ENCODE data around the gene C19orf85. TPM values are rescaled to one million over a fixed set of nuclear protein-coding genes. Genes with fewer than 3 reads are reported as not detected.

The C19orf85 gene
- total RNA-seq, 1 donor from 2014 or later = not detected

Other genes with a start within 250 kb of the C19orf85 start
- gene TMEM86B, start 236.0 kb downstream of the C19orf85 start, total RNA-seq = 4.9 and 5.8 TPM in 2 replicates
- 71.2 and 73.1 TPM in 2 replicates for gene PPP6R1, start 205.7 kb downstream of the C19orf85 start, total RNA-seq
- gene HSPBP1, start 184.6 kb downstream of the C19orf85 start, total RNA-seq = 53.8 and 54.7 TPM in 2 replicates
- gene BRSK1, start 180.8 kb downstream of the C19orf85 start, total RNA-seq = 50.0 and 50.7 TPM in 2 replicates
- gene TMEM150B, start 139.4 kb downstream of the C19orf85 start, total RNA-seq = not detected in 2 replicates
- 32.9 and 35.2 TPM in 2 replicates for gene KMT5C, start 124.9 kb downstream of the C19orf85 start, total RNA-seq
- 0.16 TPM in 1 of 2 replicates, not detected in the other for gene COX6B2, start 110.0 kb downstream of the C19orf85 start, total RNA-seq
- not detected in 2 replicates for gene GARIN5B, start 101.5 kb downstream of the C19orf85 start, total RNA-seq
- 0.56 and 0.59 TPM in 2 replicates for gene IL11, start 94.3 kb downstream of the C19orf85 start, total RNA-seq
- not detected in 2 replicates for gene TMEM190, start 87.9 kb downstream of the C19orf85 start, total RNA-seq
- gene TMEM238, start 80.5 kb downstream of the C19orf85 start, total RNA-seq = 0.40 and 0.71 TPM in 2 replicates
- 1,888 and 1,936 TPM in 2 replicates for gene RPL28, start 78.8 kb downstream of the C19orf85 start, total RNA-seq
- gene UBE2S, start 57.0 kb downstream of the C19orf85 start, total RNA-seq = 243 and 269 TPM in 2 replicates
- gene SHISA7, start 21.5 kb downstream of the C19orf85 start, total RNA-seq = 0.54 and 0.59 TPM in 2 replicates
- 34.3 and 36.7 TPM in 2 replicates for gene ISOC2, start 3.1 kb downstream of the C19orf85 start, total RNA-seq
- 14.8 and 15.0 TPM in 2 replicates for gene ZNF628, start 11.9 kb upstream of the C19orf85 start, total RNA-seq
- gene NAT14, start 20.4 kb upstream of the C19orf85 start, total RNA-seq = 81.1 and 87.9 TPM in 2 replicates
- 1.3 and 1.5 TPM in 2 replicates for gene SSC5D, start 23.7 kb upstream of the C19orf85 start, total RNA-seq
- gene SBK2, start 72.4 kb upstream of the C19orf85 start, total RNA-seq = not detected in 2 replicates
- 0.39 and 0.68 TPM in 2 replicates for gene SBK3, start 80.8 kb upstream of the C19orf85 start, total RNA-seq
- 28.2 and 29.1 TPM in 2 replicates for gene ZNF579, start 116.1 kb upstream of the C19orf85 start, total RNA-seq
- gene FIZ1, start 134.8 kb upstream of the C19orf85 start, total RNA-seq = 31.6 and 31.8 TPM in 2 replicates
- 6.1 and 6.7 TPM in 2 replicates for gene ZNF524, start 135.5 kb upstream of the C19orf85 start, total RNA-seq
- gene ZNF865, start 140.9 kb upstream of the C19orf85 start, total RNA-seq = 20.3 TPM in 2 replicates
- gene ZNF784, start 159.8 kb upstream of the C19orf85 start, total RNA-seq = 11.0 and 12.4 TPM in 2 replicates
- 39.1 and 41.8 TPM in 2 replicates for gene ZNF580, start 176.3 kb upstream of the C19orf85 start, total RNA-seq
- gene ZNF581, start 178.9 kb upstream of the C19orf85 start, total RNA-seq = 40.8 and 41.9 TPM in 2 replicates
- gene CCDC106, start 183.5 kb upstream of the C19orf85 start, total RNA-seq = 18.7 and 18.9 TPM in 2 replicates
- 342 and 365 TPM in 2 replicates for gene U2AF2, start 190.3 kb upstream of the C19orf85 start, total RNA-seq
- gene EPN1, start 210.5 kb upstream of the C19orf85 start, total RNA-seq = 129 and 130 TPM in 2 replicates

Measured in neural crest cell (in vitro differentiated cells).